B cell (primary cell): Measurements from ENCODE around the gene MEA1. TPM values are rescaled to one million over a fixed set of nuclear protein-coding genes. Genes with fewer than 3 reads are reported as not detected.

Experiments
- ATAC-seq: fragments of 200-7000 bp; cut with Tn5 transposase; one replicate; pipeline ENCODE4 v1.10.0; 2021; ENCODE audit warnings: low read depth, mild to moderate bottlenecking, moderate number of reproducible peaks, moderate library complexity
- CTCF ChIA-PET: fragments of 350-600 bp; sonication (Branson Sonifier 250); formaldehyde crosslinking; loops from one replicate; lab custom pipeline; 2021; ENCODE audit warnings: antibody characterized with exemption, inconsistent platforms; lab: Charles Lee
- POLR2A ChIA-PET: fragments of 350-600 bp; sonication (Branson Sonifier 250); formaldehyde crosslinking; loops from one replicate; lab custom pipeline; 2021; ENCODE audit warnings: antibody characterized with exemption; lab: Charles Lee
- DNase-seq: peaks from one replicate; pipeline ENCODE4 v3.0.0; 2013
- H2AFZ ChIP-seq: 2 replicates; pipeline ENCODE4 v1.6.1; 2012; ENCODE audit warnings: mild to moderate bottlenecking, low read depth, low read length; ENCODE audit not compliant: insufficient read depth, poor library complexity, severe bottlenecking
- H3K27ac ChIP-seq, 2 donors: 1 replicate in 1 of 2; 2 replicates in 1 of 2; pipeline ENCODE4 v1.5.1; 2012 to 2013; ENCODE audit warnings: low read length in 2 of 2, mild to moderate bottlenecking in 2 of 2, moderate library complexity in 1 of 2
- H3K27me3 ChIP-seq, 4 experiments: fragments of 200-600 bp in 1 of 4; sonication (generic) in 1 of 4; replicated peaks in 1 of 4; 1 replicate in 2 of 4; 2 replicates in 2 of 4; pipeline versions ENCODE4 v1.6.1 to v1.7.0; 2013 to 2016; ENCODE audit warnings: low read length in 3 of 4, mild to moderate bottlenecking in 2 of 4, mixed read lengths in 1 of 4, moderate library complexity in 1 of 4; ENCODE audit not compliant: insufficient read depth in 4 of 4, control insufficient read depth in 3 of 4; ENCODE audit errors: control extremely low read depth in 1 of 4
- H3K36me3 ChIP-seq, 2 experiments: replicated peaks in 1 of 2; 1 replicate in 1 of 2; 2 replicates in 1 of 2; pipeline versions ENCODE4 v1.6.1 to v1.7.1; 2013; ENCODE audit warnings: low read length in 1 of 2; ENCODE audit not compliant: insufficient read depth in 2 of 2, control insufficient read depth in 1 of 2; ENCODE audit errors: control extremely low read depth in 1 of 2, extremely low read depth in 1 of 2
- H3K4me1 ChIP-seq, 2 donors: fragments of 200-600 bp in 1 of 2; sonication (generic) in 1 of 2; 1 replicate in 1 of 2; 2 replicates in 1 of 2; pipeline versions ENCODE4 v1.5.1 to v1.6.1; 2013 to 2017; ENCODE audit warnings: low read length in 2 of 2; ENCODE audit not compliant: control insufficient read depth in 2 of 2, insufficient read depth in 2 of 2
- H3K4me2 ChIP-seq: replicated peaks from 2 replicates; pipeline ENCODE3; 2012; ENCODE audit warnings: mild to moderate bottlenecking, low read depth, low read length; ENCODE audit not compliant: poor library complexity, severe bottlenecking
- H3K4me3 ChIP-seq, 5 experiments: fragments of 200-600 bp in 1 of 5; sonication (generic) in 1 of 5; 1 replicate in 3 of 5; 2 replicates in 2 of 5; pipeline versions ENCODE4 v1.5.1 to v1.7.0; 2011 to 2016; ENCODE audit warnings: low read length in 4 of 5, mild to moderate bottlenecking in 4 of 5, low read depth in 2 of 5, control low read depth in 1 of 5, moderate library complexity in 1 of 5; ENCODE audit not compliant: insufficient read depth in 1 of 5; ENCODE audit errors: control extremely low read depth in 1 of 5, extremely low read depth in 1 of 5
- H3K79me2 ChIP-seq: fragments of 200-600 bp; sonication (generic); one replicate; pipeline ENCODE4 v1.6.0; 2016; ENCODE audit warnings: low read length; ENCODE audit not compliant: control insufficient read depth, insufficient read depth
- H3K9ac ChIP-seq: fragments of 200-600 bp; sonication (generic); 2 replicates; pipeline ENCODE4 v1.6.1; 2017; ENCODE audit warnings: mild to moderate bottlenecking, low read length, moderate library complexity
- H3K9me3 ChIP-seq, 3 donors: one replicate each; pipeline versions ENCODE4 v1.6.1 to v1.7.1; 2013; ENCODE audit warnings: low read length in 2 of 3; ENCODE audit not compliant: control insufficient read depth in 2 of 3, insufficient read depth in 1 of 3; ENCODE audit errors: control extremely low read depth in 1 of 3
- H4K20me1 ChIP-seq: 2 replicates; pipeline ENCODE4 v1.6.0; 2012; ENCODE audit warnings: mild to moderate bottlenecking, low read length; ENCODE audit not compliant: insufficient read depth, control insufficient read depth, poor library complexity, severe bottlenecking
- H3K27ac Mint-ChIP-seq: one replicate; pipeline ENCODE4 v1.8.0; 2021; ENCODE audit warnings: mixed read lengths
- H3K27me3 Mint-ChIP-seq: one replicate; pipeline ENCODE4 v1.8.0; 2021; ENCODE audit warnings: mixed read lengths
- H3K4me1 Mint-ChIP-seq: one replicate; pipeline ENCODE4 v1.8.0; 2021; ENCODE audit warnings: mixed read lengths
- H3K4me3 Mint-ChIP-seq: one replicate; pipeline ENCODE4 v1.8.0; 2021; ENCODE audit warnings: mixed read lengths
- H3K9me3 Mint-ChIP-seq: one replicate; pipeline ENCODE4 v1.8.0; 2022; ENCODE audit warnings: mixed read lengths; ENCODE audit not compliant: insufficient read depth
- CTCF ChIP-seq: fragments of 200-600 bp; IDR thresholded peaks from one replicate; pipeline ENCODE4 v1.8.0; 2022; ENCODE audit warnings: antibody characterized with exemption, mild to moderate bottlenecking
- EZH2 ChIP-seq: IDR thresholded peaks from 2 replicates; pipeline ENCODE4 v1.6.1; 2012; ENCODE audit warnings: borderline replicate concordance, low read depth, mild to moderate bottlenecking, moderate library complexity, low read length; ENCODE audit not compliant: insufficient read depth, poor library complexity, severe bottlenecking
- WGBS: methylation state at CpG from one replicate; pipeline ENCODE4 v1.1.5; 2013; ENCODE audit warnings: missing lambda C conversion rate; ENCODE audit not compliant: insufficient coverage; 5-methylcytosine and 5-hydroxymethylcytosine counted together
- intact Hi-C: fragments of 100-400 bp; cut with micrococcal nuclease; formaldehyde crosslinking; loops from one replicate; pipeline ENCODE4 v1.10.0; 2022
- polyA minus RNA-seq: library from RNA; depleted of rRNA, polyadenylated mRNA; stranded (reverse); fragments of >200 nt; gene quantifications from 2 replicates; pipeline ENCODE4 v1.2.3, GENCODE V29; 2012
- polyA plus RNA-seq: library from polyadenylated mRNA; depleted of rRNA; stranded (reverse); fragments of >200 nt; gene quantifications from 2 replicates; pipeline ENCODE4 v1.2.3, GENCODE V29; 2012
- total RNA-seq, 2 donors: library from RNA; stranded (reverse); fragments of 120-200 nt in 1 of 2; gene quantifications; 1 replicate in 1 of 2; 2 replicates in 1 of 2; pipeline versions ENCODE4 v1.2.3 to v1.2.4, GENCODE V29; 2013 to 2022

Gene MEA1
- 32.5 and 35.7 TPM in 2 replicates for total RNA-seq
- 58.1 TPM for total RNA-seq (2013)
- 25.6 and 36.7 TPM in 2 replicates for polyA plus RNA-seq
- 31.8 and 32.4 TPM in 2 replicates for polyA minus RNA-seq

- no peaks in the 10 kb centered on the region for H3K9me3 Mint-ChIP-seq
- Histone ChIP-seq H3K4me3 (peak within 1 kb of the TSS; percentile 61 to 79 (median 70)), H3K27me3 (no peaks in the 10 kb centered on the region), H3K79me2 (peaks cover 61% of the 10 kb centered on the region), H2AFZ (peak within 1 kb of the TSS; percentile 91), H3K27ac (peak within 1 kb of the TSS; percentile 35 to 69), H3K4me1 (peaks cover 20 to 23% of the 10 kb centered on the region in 2 donors), H4K20me1 (peaks cover 40% of the 10 kb centered on the region), H3K4me2 (peak within 1 kb of the TSS; percentile 89), H3K9me3 (no peaks in the 10 kb centered on the region), H3K36me3 (peaks cover 0 to 44% of the 10 kb centered on the region in 2 experiments), H3K9ac (peak within 1 kb of the TSS; percentile 73)
- peaks cover 50% of the 10 kb centered on the region for H3K4me1 Mint-ChIP-seq
- DNase-seq (peak; percentile 99), ATAC-seq (peak; percentile 97)
- TF ChIP-seq CTCF = no peak
- no peak for TF ChIP-seq EZH2
- intact Hi-C loops = loop anchor here (1.0 to 5.0 kb wide), 11 partner anchors 7 to 615 kb away; partner anchors contain the start of genes ABCC10, CNPY3, CUL7 and GTPBP2
- CTCF ChIA-PET = interaction anchor here (0.6 to 1.9 kb wide), 9 partner anchors 30 to 466 kb away, joined by 3 to 6 read pairs (median 5); partner anchors contain the start of genes CNPY3, PPP2R5D and UBR2
- peak within 1 kb of the TSS; percentile 96 for H3K27ac Mint-ChIP-seq
- H3K4me3 Mint-ChIP-seq = peak within 1 kb of the TSS; percentile 91
- POLR2A ChIA-PET = interaction anchor here (0.6 to 2.5 kb wide), 12 partner anchors 9 to 1097 kb away, joined by 3 to 22 read pairs (median 6); partner anchors contain the start of genes CNPY3, CUL7, KLC4 and MRPL2
- no peaks in the 10 kb centered on the region for H3K27me3 Mint-ChIP-seq
- WGBS = under 1% methylated on average over 51 of the region's 51 CpGs
Measured at GRCh38 chr6:43013843-43014433, at the start of gene MEA1, which contains the start of gene KLHDC3. Gene MEA1 (minus strand): TSS chr6:43013946. CDS start chr6:43013813, 133 bp downstream. Gene KLHDC3 (plus strand): TSS chr6:43014249. CDS start chr6:43017193, 2,944 bp downstream.

- no peak overlapping the region for H3K27ac Mint-ChIP-seq
- Histone ChIP-seq H4K20me1 (peaks cover 9% of the 10 kb centered on the region), H3K27ac (no peak overlapping the region), H3K4me3 (no peak overlapping the region), H3K79me2 (peaks cover 30% of the 10 kb centered on the region), H3K36me3 (peaks cover 0 to 24% of the 10 kb centered on the region in 2 experiments), H3K9ac (no peak overlapping the region), H3K9me3 (no peaks in the 10 kb centered on the region), H3K4me2 (no peak overlapping the region), H3K4me1 (peaks cover 16 to 22% of the 10 kb centered on the region in 2 donors), H2AFZ (no peak overlapping the region), H3K27me3 (no peaks in the 10 kb centered on the region)
- ChIA-PET CTCF (no interaction called here), POLR2A (interaction anchor here (0.7 kb wide), 1 partner anchor 103 kb away, joined by 3 read pairs; no protein-coding TSS in a partner anchor)
- no peaks in the 10 kb centered on the region for H3K9me3 Mint-ChIP-seq
- DNase-seq (no peak), ATAC-seq (no peak)
- H3K4me1 Mint-ChIP-seq = peaks cover 34% of the 10 kb centered on the region
- TF ChIP-seq CTCF (no peak), EZH2 (no peak)
- H3K4me3 Mint-ChIP-seq = no peak overlapping the region
- intact Hi-C loops = no loop called here
- 92% methylated on average over 9 of the region's 12 CpGs for WGBS
- H3K27me3 Mint-ChIP-seq = no peaks in the 10 kb centered on the region
Measured at GRCh38 chr6:43062818-43063217, 49.1 kb upstream of the MEA1 start.
